ENCODE results near the gene FUT2. TPM values are rescaled to one million over a fixed set of nuclear protein-coding genes. Genes with fewer than 3 reads are reported as not detected.
A peak's percentile ranks its signal among the peaks of the same experiment; 100 is the strongest.

Gene FUT2
- total and polyA plus RNA-seq, 10 of the 15 experiments (the other 5 are each of a cell fraction or from before 2014, with no cell fraction given) = 0.02 to 0.13 (median 0.07) TPM; not detected in 7

DNA sequence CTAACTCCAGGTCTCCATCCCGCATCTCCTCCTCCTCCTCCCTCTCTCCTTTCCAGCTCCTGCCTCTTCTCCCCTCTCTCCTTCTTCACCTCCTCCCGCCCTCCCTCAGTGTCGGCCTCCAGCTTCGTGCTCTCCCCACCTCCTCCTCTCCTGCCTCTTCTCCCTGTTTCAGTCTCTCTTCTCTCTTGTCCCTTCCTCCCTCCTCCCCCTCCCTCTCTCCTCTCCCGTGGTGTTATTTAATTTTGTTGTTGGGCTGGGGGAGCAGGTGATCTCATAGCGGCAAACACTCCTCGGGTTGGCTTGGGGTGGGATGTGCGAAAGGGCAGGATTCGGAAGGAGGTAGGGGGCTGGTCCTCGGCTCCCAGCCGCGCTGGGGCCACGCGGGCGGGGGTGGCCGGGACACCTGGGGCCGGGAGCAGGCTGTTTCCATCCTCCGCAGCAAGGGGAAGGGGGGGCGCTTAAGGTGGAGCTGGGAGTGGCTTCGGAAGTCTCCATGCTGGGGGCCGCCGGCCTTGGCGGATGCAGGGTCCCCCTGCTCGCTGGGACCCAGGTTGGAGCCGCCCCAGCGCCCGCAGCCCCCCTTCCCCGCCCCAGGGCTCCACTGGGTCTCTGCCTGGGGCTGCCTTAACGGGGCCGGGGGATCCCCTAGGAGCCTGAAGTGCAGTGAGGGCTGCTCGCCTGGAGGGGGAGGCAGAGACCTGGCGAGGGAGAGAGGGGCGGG lies 49.6 kb upstream of the FUT2 start, which contains the start of gene CA11 (continued):
- TF ChIP-seq BHLHE40 (IDR thresholded peaks at IDR 0.05; ENCODE audit: borderline replicate concordance in 1 of 2, low read depth in 2 of 2, low read length in 1 of 2) (peak in 1 of 2 experiments; percentile 54; a peak in 2 of 4 replicates), EED (IDR thresholded peaks at IDR 0.05; ENCODE audit: low read depth) (no peak; the same call in 1 of the 2 replicates), TARDBP (IDR thresholded peaks at IDR 0.05; ENCODE audit: borderline replicate concordance) (0 out of 2 replicates have a peak, but pooled peaks have one; percentile 58), MTA3 (IDR thresholded peaks at IDR 0.05; ENCODE audit: borderline replicate concordance, low read length) (no peak), STAT3 (IDR thresholded peaks at IDR 0.05; ENCODE audit: low read depth, low read length) (no peak), GABPA (IDR thresholded peaks at IDR 0.05; ENCODE audit: low read depth) (no peak), YY1 (IDR thresholded peaks at IDR 0.05; ENCODE audit: low read depth, low read length) (no peak), SMAD5 (IDR thresholded peaks at IDR 0.05; ENCODE audit: low read depth) (no peak), CREM (IDR thresholded peaks at IDR 0.05; ENCODE audit: low read depth) (no peak), RELA (IDR thresholded peaks at IDR 0.05; ENCODE audit: borderline replicate concordance, partially characterized antibody) (no peak), CHD1 (IDR thresholded peaks at IDR 0.05; ENCODE audit: low read depth, low read length) (no peak), ZNF384 (IDR thresholded peaks at IDR 0.05; ENCODE audit: borderline replicate concordance, low read depth, low read length) (no peak), SRF (IDR thresholded peaks at IDR 0.05; ENCODE audit: low read depth in 2 of 2, low read length in 2 of 2) (0 out of 4 replicates have a peak, but pooled peaks of 1 of the 2 experiments have one; percentile 48), LARP7 (IDR thresholded peaks at IDR 0.05) (peak; percentile 38; the same call in 1 of the 2 replicates)
- TF ChIP-seq, protein P1, sequence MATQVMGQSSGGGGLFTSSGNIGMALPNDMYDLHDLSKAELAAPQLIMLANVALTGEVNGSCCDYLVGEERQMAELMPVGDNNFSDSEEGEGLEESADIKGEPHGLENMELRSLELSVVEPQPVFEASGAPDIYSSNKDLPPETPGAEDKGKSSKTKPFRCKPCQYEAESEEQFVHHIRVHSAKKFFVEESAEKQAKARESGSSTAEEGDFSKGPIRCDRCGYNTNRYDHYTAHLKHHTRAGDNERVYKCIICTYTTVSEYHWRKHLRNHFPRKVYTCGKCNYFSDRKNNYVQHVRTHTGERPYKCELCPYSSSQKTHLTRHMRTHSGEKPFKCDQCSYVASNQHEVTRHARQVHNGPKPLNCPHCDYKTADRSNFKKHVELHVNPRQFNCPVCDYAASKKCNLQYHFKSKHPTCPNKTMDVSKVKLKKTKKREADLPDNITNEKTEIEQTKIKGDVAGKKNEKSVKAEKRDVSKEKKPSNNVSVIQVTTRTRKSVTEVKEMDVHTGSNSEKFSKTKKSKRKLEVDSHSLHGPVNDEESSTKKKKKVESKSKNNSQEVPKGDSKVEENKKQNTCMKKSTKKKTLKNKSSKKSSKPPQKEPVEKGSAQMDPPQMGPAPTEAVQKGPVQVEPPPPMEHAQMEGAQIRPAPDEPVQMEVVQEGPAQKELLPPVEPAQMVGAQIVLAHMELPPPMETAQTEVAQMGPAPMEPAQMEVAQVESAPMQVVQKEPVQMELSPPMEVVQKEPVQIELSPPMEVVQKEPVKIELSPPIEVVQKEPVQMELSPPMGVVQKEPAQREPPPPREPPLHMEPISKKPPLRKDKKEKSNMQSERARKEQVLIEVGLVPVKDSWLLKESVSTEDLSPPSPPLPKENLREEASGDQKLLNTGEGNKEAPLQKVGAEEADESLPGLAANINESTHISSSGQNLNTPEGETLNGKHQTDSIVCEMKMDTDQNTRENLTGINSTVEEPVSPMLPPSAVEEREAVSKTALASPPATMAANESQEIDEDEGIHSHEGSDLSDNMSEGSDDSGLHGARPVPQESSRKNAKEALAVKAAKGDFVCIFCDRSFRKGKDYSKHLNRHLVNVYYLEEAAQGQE (IDR thresholded peaks at IDR 0.05; ENCODE audit: low read depth, low read length) = no peak
- TF ChIP-seq, protein P2, sequence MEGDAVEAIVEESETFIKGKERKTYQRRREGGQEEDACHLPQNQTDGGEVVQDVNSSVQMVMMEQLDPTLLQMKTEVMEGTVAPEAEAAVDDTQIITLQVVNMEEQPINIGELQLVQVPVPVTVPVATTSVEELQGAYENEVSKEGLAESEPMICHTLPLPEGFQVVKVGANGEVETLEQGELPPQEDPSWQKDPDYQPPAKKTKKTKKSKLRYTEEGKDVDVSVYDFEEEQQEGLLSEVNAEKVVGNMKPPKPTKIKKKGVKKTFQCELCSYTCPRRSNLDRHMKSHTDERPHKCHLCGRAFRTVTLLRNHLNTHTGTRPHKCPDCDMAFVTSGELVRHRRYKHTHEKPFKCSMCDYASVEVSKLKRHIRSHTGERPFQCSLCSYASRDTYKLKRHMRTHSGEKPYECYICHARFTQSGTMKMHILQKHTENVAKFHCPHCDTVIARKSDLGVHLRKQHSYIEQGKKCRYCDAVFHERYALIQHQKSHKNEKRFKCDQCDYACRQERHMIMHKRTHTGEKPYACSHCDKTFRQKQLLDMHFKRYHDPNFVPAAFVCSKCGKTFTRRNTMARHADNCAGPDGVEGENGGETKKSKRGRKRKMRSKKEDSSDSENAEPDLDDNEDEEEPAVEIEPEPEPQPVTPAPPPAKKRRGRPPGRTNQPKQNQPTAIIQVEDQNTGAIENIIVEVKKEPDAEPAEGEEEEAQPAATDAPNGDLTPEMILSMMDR (IDR thresholded peaks at IDR 0.05 in 2 of 3, conservative IDR thresholded peaks at IDR 0.05 in 1 of 3; ENCODE audit: control insufficient read depth in 2 of 3, extremely low read depth in 1 of 3, insufficient read depth in 1 of 3, low read depth in 3 of 3, low read length in 3 of 3) = peak; percentile 79 to 98 (median 96); a peak in 5 of 6 replicates
- TF ChIP-seq, protein P3, sequence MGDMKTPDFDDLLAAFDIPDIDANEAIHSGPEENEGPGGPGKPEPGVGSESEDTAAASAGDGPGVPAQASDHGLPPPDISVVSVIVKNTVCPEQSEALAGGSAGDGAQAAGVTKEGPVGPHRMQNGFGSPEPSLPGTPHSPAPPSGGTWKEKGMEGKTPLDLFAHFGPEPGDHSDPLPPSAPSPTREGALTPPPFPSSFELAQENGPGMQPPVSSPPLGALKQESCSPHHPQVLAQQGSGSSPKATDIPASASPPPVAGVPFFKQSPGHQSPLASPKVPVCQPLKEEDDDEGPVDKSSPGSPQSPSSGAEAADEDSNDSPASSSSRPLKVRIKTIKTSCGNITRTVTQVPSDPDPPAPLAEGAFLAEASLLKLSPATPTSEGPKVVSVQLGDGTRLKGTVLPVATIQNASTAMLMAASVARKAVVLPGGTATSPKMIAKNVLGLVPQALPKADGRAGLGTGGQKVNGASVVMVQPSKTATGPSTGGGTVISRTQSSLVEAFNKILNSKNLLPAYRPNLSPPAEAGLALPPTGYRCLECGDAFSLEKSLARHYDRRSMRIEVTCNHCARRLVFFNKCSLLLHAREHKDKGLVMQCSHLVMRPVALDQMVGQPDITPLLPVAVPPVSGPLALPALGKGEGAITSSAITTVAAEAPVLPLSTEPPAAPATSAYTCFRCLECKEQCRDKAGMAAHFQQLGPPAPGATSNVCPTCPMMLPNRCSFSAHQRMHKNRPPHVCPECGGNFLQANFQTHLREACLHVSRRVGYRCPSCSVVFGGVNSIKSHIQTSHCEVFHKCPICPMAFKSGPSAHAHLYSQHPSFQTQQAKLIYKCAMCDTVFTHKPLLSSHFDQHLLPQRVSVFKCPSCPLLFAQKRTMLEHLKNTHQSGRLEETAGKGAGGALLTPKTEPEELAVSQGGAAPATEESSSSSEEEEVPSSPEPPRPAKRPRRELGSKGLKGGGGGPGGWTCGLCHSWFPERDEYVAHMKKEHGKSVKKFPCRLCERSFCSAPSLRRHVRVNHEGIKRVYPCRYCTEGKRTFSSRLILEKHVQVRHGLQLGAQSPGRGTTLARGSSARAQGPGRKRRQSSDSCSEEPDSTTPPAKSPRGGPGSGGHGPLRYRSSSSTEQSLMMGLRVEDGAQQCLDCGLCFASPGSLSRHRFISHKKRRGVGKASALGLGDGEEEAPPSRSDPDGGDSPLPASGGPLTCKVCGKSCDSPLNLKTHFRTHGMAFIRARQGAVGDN (IDR thresholded peaks at IDR 0.05) = no peak

Measured in GM12878 (cell line).